ENCODE measurements around the gene G2E3.

The G2E3 gene

GRCh38 chr14:30669594-30669993 lies 110.6 kb downstream of the G2E3 start:
- H3K4me3 ChIP-seq (ENCODE audit: low read depth, low read length): no peak overlapping the region
- no peak overlapping the region for H3K9ac ChIP-seq (ENCODE audit: low read depth, low read length)
- no peaks in the 10 kb centered on the region for H3K27me3 ChIP-seq (ENCODE audit: control insufficient read depth, insufficient read depth, low read length)
- no peaks in the 10 kb centered on the region for H3K36me3 ChIP-seq (ENCODE audit: control insufficient read depth, insufficient read depth, low read length)
- no peaks in the 10 kb centered on the region for H3K9me3 ChIP-seq (ENCODE audit: control insufficient read depth, insufficient read depth, low read length)
- H3K4me1 ChIP-seq (ENCODE audit: control insufficient read depth, insufficient read depth, low read length): no peaks in the 10 kb centered on the region

Data from iPS-15b (cell line).